IMR-90 (cell line): Measurements from ENCODE around the gene ARHGEF7. TPM values are rescaled to one million over a fixed set of nuclear protein-coding genes. Genes with fewer than 3 reads are reported as not detected.

Source experiments
- ATAC-seq: fragments of 200-7000 bp; cut with Tn5 transposase; 2 replicates; pipeline ENCODE4 v1.9.1; 2020; ENCODE audit warnings: low read depth, mild to moderate bottlenecking, moderate library complexity
- BruUV-seq: library from RNA; stranded (reverse); fragments of 400-500 nt; replicated peaks from 2 replicates; lab custom pipeline; 2021; lab: Mats Ljungman, UMichigan
- CTCF ChIA-PET: fragments of 300-600 bp; formaldehyde crosslinking; extraction: SDS; loops from one replicate; lab custom pipeline; 2021; ENCODE audit warnings: antibody characterized with exemption; lab: Yijun Ruan, JAX
- POLR2A ChIA-PET: fragments of 300-600 bp; sonication (Branson Sonifier 250); formaldehyde crosslinking; loops from one replicate; lab custom pipeline; 2022; ENCODE audit warnings: antibody characterized with exemption; ENCODE audit not compliant: unreplicated experiment; lab: Charles Lee
- DNase-seq: peaks from one replicate; pipeline ENCODE4 v3.0.0; 2013
- H2AFZ ChIP-seq: replicated peaks from 2 replicates; pipeline ENCODE3; 2013; ENCODE audit warnings: low read length, mild to moderate bottlenecking; ENCODE audit not compliant: poor library complexity
- H2AK5ac ChIP-seq: 2 replicates; pipeline ENCODE4 v1.6.1; 2013; ENCODE audit warnings: low read depth, low read length, inconsistent platforms
- H2AK9ac ChIP-seq: replicated peaks from 2 replicates; pipeline ENCODE3; 2013; ENCODE audit warnings: mild to moderate bottlenecking, low read depth, low read length, moderate library complexity; ENCODE audit not compliant: poor library complexity
- H2BK120ac ChIP-seq: 2 replicates; pipeline ENCODE4 v1.6.1; 2013; ENCODE audit warnings: low read depth, low read length, inconsistent platforms
- H2BK15ac ChIP-seq: 3 replicates; pipeline ENCODE4 v1.6.1; 2013; ENCODE audit warnings: low read depth, low read length, inconsistent platforms
- H2BK20ac ChIP-seq: 2 replicates; pipeline ENCODE4 v1.6.1; 2013; ENCODE audit warnings: low read depth, mild to moderate bottlenecking, inconsistent platforms, low read length, moderate library complexity
- H2BK5ac ChIP-seq: 2 replicates; pipeline ENCODE4 v1.6.1; 2013; ENCODE audit warnings: mild to moderate bottlenecking, low read depth, low read length, inconsistent platforms; ENCODE audit not compliant: poor library complexity, severe bottlenecking
- H3K14ac ChIP-seq: replicated peaks from 2 replicates; pipeline ENCODE4 v1.6.1; 2013; ENCODE audit warnings: low read depth, low read length, inconsistent platforms
- H3K18ac ChIP-seq: 2 replicates; pipeline ENCODE4 v1.6.1; 2013; ENCODE audit warnings: low read depth, low read length, control low read depth
- H3K23ac ChIP-seq: 2 replicates; pipeline ENCODE4 v1.6.1; 2013; ENCODE audit warnings: low read depth, low read length, inconsistent platforms
- H3K27ac ChIP-seq: 2 replicates; pipeline ENCODE4 v1.5.1; 2013; ENCODE audit warnings: mild to moderate bottlenecking, control low read depth, low read length; ENCODE audit not compliant: insufficient read depth
- H3K27me3 ChIP-seq: 2 replicates; pipeline ENCODE4 v1.6.1; 2013; ENCODE audit warnings: low read length; ENCODE audit not compliant: control insufficient read depth, insufficient read depth
- H3K36me3 ChIP-seq: 2 replicates; pipeline ENCODE4 v1.6.1; 2013; ENCODE audit warnings: low read length, mixed read lengths; ENCODE audit not compliant: control insufficient read depth, insufficient read depth
- H3K4ac ChIP-seq: 2 replicates; pipeline ENCODE4 v1.6.1; 2013; ENCODE audit warnings: low read depth, low read length, inconsistent platforms
- H3K4me1 ChIP-seq: 2 replicates; pipeline ENCODE4 v1.6.1; 2013; ENCODE audit warnings: low read length, mixed read lengths; ENCODE audit not compliant: control insufficient read depth, insufficient read depth
- H3K4me2 ChIP-seq: 2 replicates; pipeline ENCODE4 v1.6.1; 2013; ENCODE audit warnings: low read depth, mild to moderate bottlenecking, control low read depth, low read length, moderate library complexity
- H3K4me3 ChIP-seq: 2 replicates; pipeline ENCODE4 v1.5.1; 2013; ENCODE audit warnings: low read depth, mild to moderate bottlenecking, control low read depth, low read length, moderate library complexity; ENCODE audit not compliant: insufficient read depth
- H3K56ac ChIP-seq: 2 replicates; pipeline ENCODE4 v1.6.1; 2013; ENCODE audit warnings: low read length, inconsistent platforms; ENCODE audit not compliant: insufficient read depth; ENCODE audit errors: extremely low read depth
- H3K79me1 ChIP-seq, 2 experiments: 2 replicates each; pipeline ENCODE4 v1.6.1; 2013; ENCODE audit warnings: low read length in 2 of 2, inconsistent platforms in 1 of 2, low read depth in 1 of 2
- H3K9ac ChIP-seq: 2 replicates; pipeline ENCODE4 v1.6.1; 2013; ENCODE audit warnings: low read depth, low read length, control low read depth
- H3K9me1 ChIP-seq: 2 replicates; pipeline ENCODE4 v1.6.1; 2013; ENCODE audit warnings: low read length, inconsistent platforms; ENCODE audit not compliant: insufficient read depth
- H3K9me3 ChIP-seq: 2 replicates; pipeline ENCODE4 v1.6.1; 2013; ENCODE audit warnings: low read length; ENCODE audit not compliant: control insufficient read depth, insufficient read depth
- H4K20me1 ChIP-seq: 2 replicates; pipeline ENCODE4 v1.6.1; 2013; ENCODE audit warnings: low read length, inconsistent platforms; ENCODE audit not compliant: insufficient read depth
- H4K5ac ChIP-seq: 2 replicates; pipeline ENCODE4 v1.6.1; 2013; ENCODE audit warnings: mild to moderate bottlenecking, low read depth, low read length, control low read depth
- H4K8ac ChIP-seq, 2 experiments: 2 replicates each; pipeline ENCODE4 v1.6.1; 2013; ENCODE audit warnings: low read depth in 2 of 2, low read length in 2 of 2, control low read depth in 1 of 2, inconsistent platforms in 1 of 2
- H4K91ac ChIP-seq: 2 replicates; pipeline ENCODE4 v1.6.1; 2013; ENCODE audit warnings: low read depth, low read length, inconsistent platforms; ENCODE audit not compliant: insufficient read depth
- RFX5 ChIP-seq: IDR thresholded peaks from 2 replicates; pipeline ENCODE4 v1.8.0; 2012; ENCODE audit warnings: low read depth, mild to moderate bottlenecking, low read length, moderate library complexity
- WGBS, 2 experiments: methylation state at CpG; one replicate each; pipeline versions ENCODE4 v1.1.5 to v1.1.7; 2013; ENCODE audit warnings: missing lambda C conversion rate in 2 of 2; ENCODE audit not compliant: insufficient read length in 1 of 2; ENCODE audit errors: extremely low coverage in 2 of 2; 5-methylcytosine and 5-hydroxymethylcytosine counted together
- dilution Hi-C: fragments of 300-500 bp; cut with HindIII; formaldehyde crosslinking; loops from one replicate; pipeline ENCODE4 v1.14.3; 2018; ENCODE audit warnings: low sequenced_read_pairs; ENCODE audit not compliant: unreplicated experiment
- in situ Hi-C: fragments of 300-500 bp; cut with MboI; formaldehyde crosslinking; loops from 3 replicates; pipeline ENCODE4 v1.14.3; 2019; ENCODE audit warnings: low sequenced_read_pairs, inconsistent platforms, mixed read lengths
- intact Hi-C: fragments of 100-400 bp; cut with micrococcal nuclease; formaldehyde crosslinking; loops from 2 replicates; pipeline ENCODE4 v1.10.0; 2022
- polyA plus RNA-seq, 3 experiments: library from polyadenylated mRNA; depleted of rRNA; stranded (reverse); fragments of >200 nt; gene quantifications; 2 replicates each; pipeline ENCODE4 v1.2.3, GENCODE V29; 2012; ENCODE audit warnings: low replicate concordance in 1 of 3
- total RNA-seq: library from RNA; depleted of rRNA; stranded (reverse); fragments of >200 nt; gene quantifications from 2 replicates; pipeline ENCODE4 v1.2.3, GENCODE V29; 2012

Gene ARHGEF7
- total and polyA plus RNA-seq, 2 of the 4 experiments (the other 2 are of a cell fraction): 32.9 to 59.0 TPM

DNA sequence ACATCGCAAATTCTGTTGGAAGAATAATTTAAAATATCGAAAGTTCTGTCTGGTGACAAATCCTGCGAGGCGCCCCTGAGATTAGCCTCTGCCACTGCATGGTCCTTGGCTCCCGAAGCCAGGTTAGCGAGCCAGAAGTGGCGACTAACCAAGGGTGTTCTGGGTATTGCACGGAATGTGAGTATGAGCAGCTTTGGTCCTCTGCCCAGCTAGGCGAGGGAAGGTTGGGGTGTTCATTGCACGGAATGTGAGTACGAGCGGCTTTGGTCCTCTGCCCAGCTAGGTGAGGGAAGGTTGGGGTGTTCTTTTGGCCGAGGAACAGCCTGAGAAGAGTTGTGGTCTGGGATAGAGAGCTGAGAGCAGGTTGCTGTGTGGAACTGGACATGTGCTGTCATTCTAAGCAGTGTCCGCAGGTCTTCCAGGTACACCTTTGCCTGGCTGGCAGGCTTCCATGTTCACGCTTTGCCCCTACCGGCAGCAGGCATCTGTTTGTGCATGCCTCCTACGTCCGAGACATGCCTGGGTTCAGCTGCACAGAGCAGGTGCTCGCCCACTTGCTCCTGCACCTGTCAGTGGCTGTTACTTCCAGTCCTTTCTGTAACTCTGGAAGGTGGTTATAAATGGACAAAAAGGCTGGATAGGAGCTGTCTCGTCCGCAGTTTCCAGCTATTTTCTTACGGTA, 187.1 kb downstream of the ARHGEF7 start:
- H3K4ac ChIP-seq: no peak overlapping the region
- H3K4me1 ChIP-seq: no peaks in the 10 kb centered on the region
- BruUV-seq: no TSS peak
- H3K14ac ChIP-seq: no peak overlapping the region
- H3K36me3 ChIP-seq: peaks cover 54% of the 10 kb centered on the region
- intact Hi-C loops: no loop called here
- ChIA-PET POLR2A (no interaction called here), CTCF (no interaction called here)
- TF ChIP-seq RFX5: no peak
- H2AK9ac ChIP-seq: no peak overlapping the region
- no peak overlapping the region for H2BK20ac ChIP-seq
- H2BK5ac ChIP-seq: no peak overlapping the region
- no peaks in the 10 kb centered on the region; the same call in 1 of the 2 replicates for H4K20me1 ChIP-seq
- dilution Hi-C loops: no loop called here
- in situ Hi-C loops: no loop called here
- no peak overlapping the region for H2BK15ac ChIP-seq
- H3K23ac ChIP-seq: no peak overlapping the region
- no peak overlapping the region for H2AFZ ChIP-seq
- no peaks in the 10 kb centered on the region for H3K27me3 ChIP-seq
- H4K8ac ChIP-seq: no peak overlapping the region
- H2BK120ac ChIP-seq: no peak overlapping the region
- H4K5ac ChIP-seq: no peak overlapping the region
- no peak overlapping the region for H3K27ac ChIP-seq
- H3K9me1 ChIP-seq: peaks cover 3% of the 10 kb centered on the region; the same call in 1 of the 2 replicates
- H3K4me3 ChIP-seq: no peak overlapping the region
- no peak overlapping the region for H3K18ac ChIP-seq
- ATAC-seq (no peak), DNase-seq (no peak)
- no peak overlapping the region for H4K91ac ChIP-seq
- 93% methylated on average over 11 of the region's 22 CpGs; no CpG with 5 or more reads in 1 of the 2 experiments for WGBS, 2 experiments
- H3K9ac ChIP-seq: no peak overlapping the region
- peaks cover 6 to 7% of the 10 kb centered on the region in 2 experiments; a peak in 2 of 4 replicates for H3K79me1 ChIP-seq
- no peaks in the 10 kb centered on the region; the same call in 1 of the 2 replicates for H3K9me3 ChIP-seq
- no peak overlapping the region for H3K56ac ChIP-seq
- H3K4me2 ChIP-seq: no peak overlapping the region
- H2AK5ac ChIP-seq: no peak overlapping the region
